Left renal pelvis (tissue), 4 donors: ENCODE measurements around the gene TMEM182. TPM values are rescaled to one million over a fixed set of nuclear protein-coding genes. Genes with fewer than 3 reads are reported as not detected.

Experiments
- DNase-seq, 4 donors: peaks; one replicate each; pipeline ENCODE4 v3.0.0-alpha.2; 2013; ENCODE audit warnings: low read depth in 4 of 4, low spot score in 3 of 4
- polyA plus RNA-seq, 4 donors: library from polyadenylated mRNA; unstranded; fragments of 120-200 nt; gene quantifications; one replicate each; pipeline ENCODE4 v1.2.1, GENCODE V29; 2013; ENCODE audit not compliant: insufficient read length in 4 of 4

The TMEM182 gene
- polyA plus RNA-seq, 4 donors, result 6.6 to 9.9 (median 7.6) TPM

DNA sequence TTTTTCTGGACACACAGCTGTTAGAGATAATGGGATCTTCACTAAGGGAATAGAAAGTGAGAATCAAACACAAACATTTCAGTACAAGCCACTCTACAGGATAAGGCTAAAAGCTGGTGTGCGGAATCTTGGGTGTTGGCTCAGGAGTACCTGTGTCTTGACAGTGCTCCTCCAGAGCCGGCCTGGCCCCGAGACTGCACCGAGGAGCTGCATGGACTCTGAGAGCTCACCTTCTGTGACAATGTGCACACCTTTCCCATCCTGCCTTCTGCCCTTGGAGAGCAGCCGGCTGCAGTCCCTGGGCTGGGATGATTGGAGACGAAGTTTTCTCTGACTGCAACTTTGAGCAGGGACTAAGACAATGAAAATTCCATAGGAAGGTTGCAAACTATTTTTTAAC, 89.1 kb downstream of the TMEM182 start:
- no peak for DNase-seq

DNA sequence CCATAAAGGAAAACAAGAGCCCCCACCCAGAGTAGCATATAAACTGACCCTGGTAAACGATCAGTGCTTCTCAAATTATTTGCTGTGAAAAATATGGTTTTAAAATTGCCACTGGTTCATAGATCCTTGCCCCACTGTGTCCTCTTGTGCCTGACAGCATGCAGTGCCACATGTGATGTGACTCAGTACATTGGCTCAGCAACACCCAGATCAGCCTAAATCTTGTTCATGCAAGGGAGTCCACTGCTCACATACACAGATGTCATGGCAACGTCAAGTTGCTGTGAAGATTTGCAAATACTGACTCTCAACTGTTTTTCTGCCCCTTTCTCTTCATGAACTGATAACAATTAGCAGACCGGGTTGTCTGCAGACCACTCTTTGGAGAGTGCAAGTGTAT, 91.0 kb downstream of the TMEM182 start:
- DNase-seq, result no peak

Other genes with a start within 250 kb of the TMEM182 start
- 1 to 10 TPM in 3 of 4 donors, under 1 TPM in 1; 0.12 to 8.9 (median 7.9) TPM for gene SLC9A2, start 142.5 kb upstream of the TMEM182 start, polyA plus RNA-seq